HAP-1 (cell line): Measurements from ENCODE around the gene SPPL3.

Experiments used
- DNase-seq, 2 experiments: peaks; one replicate each; pipeline ENCODE4 v3.0.0-alpha.2; 2016 to 2020; ENCODE audit warnings: low spot score in 2 of 2
- H3K27me3 ChIP-seq: fragments of 250-450 bp; sonication (Bioruptor Pico); 2 replicates; pipeline ENCODE4 v1.5.1; 2020; ENCODE audit warnings: low read depth, mild to moderate bottlenecking, moderate library complexity
- H3K36me3 ChIP-seq: fragments of 250-450 bp; sonication (Bioruptor Pico); replicated peaks from 2 replicates; pipeline ENCODE4 v1.5.1; 2020; ENCODE audit warnings: mild to moderate bottlenecking
- H3K4me1 ChIP-seq: fragments of 250-450 bp; sonication (Bioruptor Pico); 2 replicates; pipeline ENCODE4 v1.5.1; 2020; ENCODE audit warnings: mild to moderate bottlenecking
- H3K4me3 ChIP-seq: fragments of 250-450 bp; sonication (Bioruptor Pico); 2 replicates; pipeline ENCODE4 v1.5.1; 2020; ENCODE audit warnings: mild to moderate bottlenecking, moderate library complexity
- H3K9me3 ChIP-seq: fragments of 250-450 bp; sonication (Bioruptor Pico); 2 replicates; pipeline ENCODE4 v1.5.1; 2020; ENCODE audit warnings: mild to moderate bottlenecking, moderate library complexity
- in situ Hi-C: fragments of 300-500 bp; cut with MboI; formaldehyde crosslinking; loops from 3 replicates; pipeline ENCODE4 v1.14.3; 2020; ENCODE audit warnings: low sequenced_read_pairs, inconsistent platforms, mixed read lengths

Gene SPPL3

GRCh38 chr12:120932956-120933526 is 28.9 kb upstream of the SPPL3 start:
- DNase-seq = no peak
- no peaks in the 10 kb centered on the region for H3K4me1 ChIP-seq
- in situ Hi-C loops = no loop called here
- no peaks in the 10 kb centered on the region for H3K9me3 ChIP-seq
- H3K36me3 ChIP-seq = no peaks in the 10 kb centered on the region
- no peak overlapping the region for H3K4me3 ChIP-seq
- H3K27me3 ChIP-seq = no peaks in the 10 kb centered on the region

- no peaks in the 10 kb centered on the region for H3K4me1 ChIP-seq
- in situ Hi-C loops = no loop called here
- no peak overlapping the region for H3K4me3 ChIP-seq
- DNase-seq = no peak
- no peaks in the 10 kb centered on the region for H3K36me3 ChIP-seq
- H3K9me3 ChIP-seq = no peaks in the 10 kb centered on the region
- H3K27me3 ChIP-seq = no peaks in the 10 kb centered on the region
These were observed 27.9 kb upstream of the SPPL3 start for GRCh38 chr12:120932058-120932457.

- in situ Hi-C loops = no loop called here
- no peak for DNase-seq
- Histone ChIP-seq H3K27me3 (no peaks in the 10 kb centered on the region), H3K9me3 (no peaks in the 10 kb centered on the region), H3K4me1 (no peaks in the 10 kb centered on the region), H3K4me3 (no peak overlapping the region), H3K36me3 (no peaks in the 10 kb centered on the region)
These were observed 25.9 kb upstream of the SPPL3 start for GRCh38 chr12:120930032-120930431.

- H3K4me3 ChIP-seq = no peak overlapping the region
- no peaks in the 10 kb centered on the region for H3K27me3 ChIP-seq
- in situ Hi-C loops = no loop called here
- no peaks in the 10 kb centered on the region for H3K9me3 ChIP-seq
- no peaks in the 10 kb centered on the region for H3K36me3 ChIP-seq
- H3K4me1 ChIP-seq = no peaks in the 10 kb centered on the region
- DNase-seq = no peak
These were observed 24.9 kb upstream of the SPPL3 start for GRCh38 chr12:120928864-120929652.

GRCh38 chr12:120925740-120926563 is 21.8 kb upstream of the SPPL3 start:
- DNase-seq = no peak
- H3K4me3 ChIP-seq = no peak overlapping the region
- in situ Hi-C loops = no loop called here

GRCh38 chr12:120922279-120922678 is 18.1 kb upstream of the SPPL3 start:
- DNase-seq = no peak
- Histone ChIP-seq H3K27me3 (no peaks in the 10 kb centered on the region), H3K36me3 (no peaks in the 10 kb centered on the region), H3K4me3 (no peak overlapping the region), H3K9me3 (peaks cover 9% of the 10 kb centered on the region; the same call in 1 of the 2 replicates), H3K4me1 (no peaks in the 10 kb centered on the region)
- in situ Hi-C loops = no loop called here

More at GRCh38 chr12:120925740-120926563, 21.8 kb upstream of the SPPL3 start:
- H3K9me3 ChIP-seq = no peaks in the 10 kb centered on the region
- no peaks in the 10 kb centered on the region for H3K36me3 ChIP-seq
- H3K4me1 ChIP-seq = no peaks in the 10 kb centered on the region
- no peaks in the 10 kb centered on the region for H3K27me3 ChIP-seq

- H3K36me3 ChIP-seq = no peaks in the 10 kb centered on the region
- in situ Hi-C loops = no loop called here
- H3K9me3 ChIP-seq = peaks cover 9% of the 10 kb centered on the region; the same call in 1 of the 2 replicates
- no peaks in the 10 kb centered on the region for H3K4me1 ChIP-seq
- no peaks in the 10 kb centered on the region for H3K27me3 ChIP-seq
- no peak for DNase-seq
- H3K4me3 ChIP-seq = no peak overlapping the region
These were observed 17.5 kb upstream of the SPPL3 start for GRCh38 chr12:120921637-120922036.

GRCh38 chr12:120920178-120920577 is 16.0 kb upstream of the SPPL3 start:
- in situ Hi-C loops = no loop called here
- no peak overlapping the region for H3K4me3 ChIP-seq
- no peaks in the 10 kb centered on the region for H3K36me3 ChIP-seq
- no peak for DNase-seq
- H3K4me1 ChIP-seq = no peaks in the 10 kb centered on the region
- H3K9me3 ChIP-seq = peaks cover 9% of the 10 kb centered on the region; the same call in 1 of the 2 replicates
- H3K27me3 ChIP-seq = no peaks in the 10 kb centered on the region

GRCh38 chr12:120917748-120918147 is 13.6 kb upstream of the SPPL3 start:
- in situ Hi-C loops = no loop called here
- Histone ChIP-seq H3K4me3 (no peak overlapping the region), H3K4me1 (no peaks in the 10 kb centered on the region), H3K36me3 (no peaks in the 10 kb centered on the region), H3K9me3 (peaks cover 9% of the 10 kb centered on the region; the same call in 1 of the 2 replicates), H3K27me3 (no peaks in the 10 kb centered on the region)
- DNase-seq = no peak

- in situ Hi-C loops = no loop called here
These were observed 12.4 kb upstream of the SPPL3 start for GRCh38 chr12:120916561-120916960.

GRCh38 chr12:120914794-120915193 is 10.6 kb upstream of the SPPL3 start:
- Histone ChIP-seq H3K4me1 (no peaks in the 10 kb centered on the region), H3K27me3 (no peaks in the 10 kb centered on the region), H3K36me3 (no peaks in the 10 kb centered on the region), H3K9me3 (peaks cover 9% of the 10 kb centered on the region; the same call in 1 of the 2 replicates), H3K4me3 (no peak overlapping the region)
- DNase-seq = no peak
- in situ Hi-C loops = no loop called here

More at GRCh38 chr12:120916561-120916960, 12.4 kb upstream of the SPPL3 start:
- Histone ChIP-seq H3K36me3 (no peaks in the 10 kb centered on the region), H3K4me3 (no peak overlapping the region), H3K9me3 (peaks cover 9% of the 10 kb centered on the region; the same call in 1 of the 2 replicates), H3K4me1 (no peaks in the 10 kb centered on the region), H3K27me3 (no peaks in the 10 kb centered on the region)
- DNase-seq = no peak

- in situ Hi-C loops = no loop called here
- Histone ChIP-seq H3K9me3 (no peaks in the 10 kb centered on the region), H3K27me3 (no peaks in the 10 kb centered on the region), H3K4me1 (no peaks in the 10 kb centered on the region), H3K4me3 (no peak overlapping the region), H3K36me3 (no peaks in the 10 kb centered on the region)
- no peak for DNase-seq
These were observed 5.6 kb upstream of the SPPL3 start for GRCh38 chr12:120909633-120910298.

- Histone ChIP-seq H3K36me3 (no peaks in the 10 kb centered on the region), H3K27me3 (no peaks in the 10 kb centered on the region), H3K4me1 (peaks cover 4% of the 10 kb centered on the region; the same call in 1 of the 2 replicates), H3K9me3 (no peaks in the 10 kb centered on the region), H3K4me3 (no peak overlapping the region)
- in situ Hi-C loops = no loop called here
- DNase-seq = no peak
These were observed 1.8 kb upstream of the SPPL3 start for GRCh38 chr12:120905856-120906384.
